ENCODE data around the gene FSD2. TPM values are rescaled to one million over a fixed set of nuclear protein-coding genes. Genes with fewer than 3 reads are reported as not detected.
"Not testable (repeated sequence)": the region's sequence is repeated elsewhere in the genome, so short reads cannot be mapped to it uniquely, and the experiment has no call there.

Gene FSD2
- total RNA-seq, 4 donors from 2014 or later = not detected

GRCh38 chr15:82831894-82832600, 26.2 kb upstream of the FSD2 start:
- TF ChIP-seq POLR2A (IDR thresholded peaks at IDR 0.05) (no peak), CTCF (IDR thresholded peaks at IDR 0.05) (no peak)
- Histone ChIP-seq H3K4me1 (peaks cover 5 to 27% (median 18%) of the 10 kb centered on the region in 3 donors), H3K27ac (peak overlapping the region; percentile 23 to 65 (median 35)), H3K9me3 (no peaks in the 10 kb centered on the region), H3K27me3 (no peaks in the 10 kb centered on the region), H3K4me3 (no peak overlapping the region), H3K36me3 (peaks cover 22 to 99% (median 64%) of the 10 kb centered on the region in 3 donors)
- 70 to 80% methylated on average over 5 of the region's 5 CpGs for WGBS, 2 donors
- DNase-seq = no peak
- intact Hi-C loops (cut with DNase I) = no loop called here

DNA sequence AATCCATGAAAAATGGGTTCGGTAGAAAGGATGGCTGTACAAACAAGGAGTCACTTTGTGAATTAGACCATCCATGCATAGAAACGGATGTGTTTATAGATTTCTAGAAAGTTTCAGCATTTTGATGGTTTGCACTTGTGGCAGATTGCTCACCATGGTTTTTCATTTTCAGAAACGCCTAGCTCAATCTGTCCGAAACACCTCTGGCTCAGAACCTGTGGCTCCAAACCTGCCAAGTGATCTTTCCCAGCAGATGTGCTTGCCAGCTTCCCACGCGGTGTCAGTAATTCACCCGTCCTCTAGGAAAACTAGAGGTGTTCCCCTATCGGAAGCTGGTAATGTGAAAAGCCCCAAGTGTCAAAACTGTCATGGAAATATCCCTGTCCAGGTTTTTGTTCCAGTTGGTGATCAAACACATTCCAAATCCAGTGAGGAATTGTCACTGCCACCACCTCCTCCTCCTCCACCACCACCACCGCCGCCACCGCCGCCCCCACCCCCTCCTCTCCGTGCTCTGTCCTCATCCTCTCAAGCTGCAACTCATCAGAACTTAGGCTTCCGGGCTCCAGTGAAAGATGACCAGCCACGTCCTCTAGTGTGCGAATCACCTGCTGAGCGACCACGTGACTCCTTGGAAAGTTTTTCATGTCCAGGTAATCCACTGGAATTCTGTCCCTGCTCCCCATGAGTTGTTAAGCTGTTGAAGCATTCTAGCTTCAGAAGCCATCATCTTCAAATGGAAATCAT, 24.7 kb upstream of the FSD2 start:
- intact Hi-C loops (cut with DNase I) = no loop called here
- Histone ChIP-seq H3K4me1 (peaks cover 5 to 27% (median 18%) of the 10 kb centered on the region in 3 donors), H3K9me3 (no peaks in the 10 kb centered on the region), H3K27ac (no peak overlapping the region), H3K4me3 (no peak overlapping the region), H3K36me3 (peaks cover 20 to 99% (median 53%) of the 10 kb centered on the region in 3 donors), H3K27me3 (no peaks in the 10 kb centered on the region)
- TF ChIP-seq POLR2A (IDR thresholded peaks at IDR 0.05) = no peak
- no peak for TF ChIP-seq CTCF (IDR thresholded peaks at IDR 0.05)
- no peak for DNase-seq
- WGBS, 2 donors = 84 to 86% methylated on average over 18 of the region's 18 CpGs

DNA sequence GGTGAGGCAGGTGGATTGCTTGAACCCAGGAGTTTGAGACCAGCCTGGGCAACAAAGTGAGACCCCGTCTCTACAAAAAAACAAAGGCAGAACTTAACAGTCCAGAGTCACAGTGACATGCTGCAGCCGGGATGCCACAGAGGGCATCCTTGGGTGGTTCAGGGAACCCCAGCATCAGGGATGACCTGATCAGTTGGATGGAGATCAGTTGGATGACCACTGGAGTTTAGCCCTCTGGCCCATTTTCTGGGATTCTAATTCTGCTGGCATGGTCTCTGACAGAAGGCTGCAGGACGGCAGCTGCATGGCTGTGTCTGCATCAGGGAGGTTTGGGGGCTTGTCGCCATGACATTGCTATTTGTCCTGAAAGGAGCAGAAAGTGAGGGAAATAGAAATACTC, 23.4 kb upstream of the FSD2 start:
- H3K27me3 ChIP-seq = no peaks in the 10 kb centered on the region
- H3K4me1 ChIP-seq = peaks cover 5 to 27% (median 18%) of the 10 kb centered on the region in 3 donors
- intact Hi-C loops (cut with DNase I) = no loop called here
- H3K4me3 ChIP-seq = no peak overlapping the region
- H3K27ac ChIP-seq = no peak overlapping the region
- DNase-seq = no peak
- H3K36me3 ChIP-seq = peaks cover 25 to 99% (median 61%) of the 10 kb centered on the region in 3 donors
- 95 to 97% methylated on average over 3 to 4 of the region's 4 CpGs for WGBS, 2 donors
- no peak for TF ChIP-seq CTCF (IDR thresholded peaks at IDR 0.05)
- no peak for TF ChIP-seq POLR2A (IDR thresholded peaks at IDR 0.05)
- no peaks in the 10 kb centered on the region for H3K9me3 ChIP-seq

DNA sequence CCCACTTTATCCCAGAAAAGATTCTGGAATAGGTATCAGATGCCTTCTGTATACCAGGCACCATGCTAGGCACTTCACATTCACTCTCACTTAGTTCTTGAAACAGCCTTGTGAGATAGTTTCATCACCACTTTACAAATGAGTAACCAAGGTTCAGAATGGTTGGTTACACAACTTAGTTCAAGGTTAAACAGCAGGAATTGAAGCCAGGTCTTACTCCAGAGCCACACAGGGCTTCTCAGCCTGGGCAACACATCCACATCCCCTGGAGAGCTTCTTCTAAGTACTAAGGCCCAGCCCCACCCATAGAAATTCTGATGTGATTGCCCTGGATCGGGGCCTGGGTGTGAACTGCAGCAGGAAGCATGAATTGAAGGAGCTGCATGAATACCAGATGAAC, 22.2 kb upstream of the FSD2 start:
- Histone ChIP-seq H3K4me1 (peaks cover 5 to 19% (median 14%) of the 10 kb centered on the region in 3 donors), H3K27ac (no peak overlapping the region), H3K36me3 (peaks cover 27 to 98% (median 54%) of the 10 kb centered on the region in 3 donors), H3K4me3 (no peak overlapping the region), H3K9me3 (no peaks in the 10 kb centered on the region), H3K27me3 (no peaks in the 10 kb centered on the region)
- WGBS, 2 donors = 38 to 75% methylated on average over 1 of the region's 1 CpG
- DNase-seq = no peak
- TF ChIP-seq CTCF (IDR thresholded peaks at IDR 0.05) (no peak), POLR2A (IDR thresholded peaks at IDR 0.05) (no peak)
- intact Hi-C loops (cut with DNase I) = no loop called here

- H3K9me3 ChIP-seq = no peaks in the 10 kb centered on the region
- WGBS, 2 donors = 42 to 77% methylated on average over 5 of the region's 5 CpGs
- TF ChIP-seq POLR2A (IDR thresholded peaks at IDR 0.05) (no peak), CTCF (IDR thresholded peaks at IDR 0.05) (no peak)
- no peaks in the 10 kb centered on the region for H3K4me1 ChIP-seq
- no peaks in the 10 kb centered on the region for H3K27me3 ChIP-seq
- no peak for DNase-seq
- peaks cover 20 to 99% (median 47%) of the 10 kb centered on the region in 3 donors for H3K36me3 ChIP-seq
- intact Hi-C loops (cut with DNase I) = no loop called here
- no peak overlapping the region for H3K4me3 ChIP-seq
- no peak overlapping the region for H3K27ac ChIP-seq
Measured at GRCh38 chr15:82823049-82823448, 17.2 kb upstream of the FSD2 start.

- H3K27ac ChIP-seq; H3K4me3 ChIP-seq; intact Hi-C loops (cut with DNase I); DNase-seq; H3K9me3 ChIP-seq; H3K4me1 ChIP-seq; H3K27me3 ChIP-seq: not testable (repeated sequence)
- H3K36me3 ChIP-seq = peaks cover 14 to 99% (median 38%) of the 10 kb centered on the region in 3 donors
Measured at GRCh38 chr15:82821851-82822250, 16.0 kb upstream of the FSD2 start.

- intact Hi-C loops (cut with DNase I); H3K27ac ChIP-seq; H3K27me3 ChIP-seq; H3K4me3 ChIP-seq; H3K9me3 ChIP-seq; DNase-seq; H3K4me1 ChIP-seq: not testable (repeated sequence)
- 67 to 92% methylated on average over 3 of the region's 3 CpGs for WGBS, 2 donors
- H3K36me3 ChIP-seq = peaks cover 13 to 99% (median 37%) of the 10 kb centered on the region in 3 donors
Measured at GRCh38 chr15:82821396-82821795, 15.5 kb upstream of the FSD2 start.

Data from esophagus squamous epithelium (tissue), 5 donors.